HEK293 (cell line): ENCODE results near the gene BDKRB2.

Experiments used
- CTCF ChIP-seq: fragments of 450-650 bp; formaldehyde crosslinking; IDR thresholded peaks from 2 replicates; pipeline ENCODE4 v1.5.1; 2016; ENCODE audit warnings: missing biosample characterization, missing genetic modification characterization
- HOXA7 ChIP-seq: sonication (generic); formaldehyde crosslinking; IDR thresholded peaks from 2 replicates; pipeline ENCODE4 v1.8.1; 2022; ENCODE audit warnings: missing genetic modification reagents, borderline replicate concordance
- ZNF404 ChIP-seq: fragments of 450-650 bp; formaldehyde crosslinking; IDR thresholded peaks from 2 replicates; pipeline ENCODE4 v1.5.1; 2017; ENCODE audit warnings: missing biosample characterization, missing genetic modification characterization

- TF ChIP-seq ZNF404 (tag by site-specific recombination) (no peak), CTCF (no peak), HOXA7 (CRISPR knock-in tag) (no peak)
Observed at GRCh38 chr14:96184737-96185136, 19.9 kb upstream of the BDKRB2 start.
